PFSK-1 (cell line): Measurements from ENCODE around the gene CXCL16.

Experiments used
- FOXP2 ChIP-seq: optimal IDR thresholded peaks from 2 replicates; pipeline ENCODE3; 2011; ENCODE audit warnings: borderline replicate concordance, control low read depth, inconsistent platforms; ENCODE audit not compliant: insufficient read depth; ENCODE audit errors: extremely low read length, extremely low read depth
- POLR2AphosphoS5 ChIP-seq: IDR thresholded peaks from 2 replicates; pipeline ENCODE4 v1.6.1; 2012; ENCODE audit warnings: low read depth, mild to moderate bottlenecking, control low read depth, low read length, moderate library complexity
- SIN3A ChIP-seq: IDR thresholded peaks from 2 replicates; pipeline ENCODE4 v1.6.1; 2012; ENCODE audit warnings: mild to moderate bottlenecking, low read length, moderate library complexity, borderline replicate concordance; ENCODE audit not compliant: insufficient read depth
- TAF1 ChIP-seq: IDR thresholded peaks from 2 replicates; pipeline ENCODE4 v1.6.1; 2012; ENCODE audit warnings: low read length, control low read depth, borderline replicate concordance; ENCODE audit not compliant: insufficient read depth
- TF ChIP-seq, protein P1 (sequence below), 2 experiments: IDR thresholded peaks; 2 replicates each; pipeline versions ENCODE4 v1.6.1 to v1.8.0; 2011 to 2012; ENCODE audit warnings: low read depth in 2 of 2, low read length in 2 of 2, control low read depth in 1 of 2, inconsistent platforms in 1 of 2, mild to moderate bottlenecking in 1 of 2, moderate library complexity in 1 of 2; ENCODE audit not compliant: insufficient read depth in 1 of 2

The CXCL16 gene

DNA sequence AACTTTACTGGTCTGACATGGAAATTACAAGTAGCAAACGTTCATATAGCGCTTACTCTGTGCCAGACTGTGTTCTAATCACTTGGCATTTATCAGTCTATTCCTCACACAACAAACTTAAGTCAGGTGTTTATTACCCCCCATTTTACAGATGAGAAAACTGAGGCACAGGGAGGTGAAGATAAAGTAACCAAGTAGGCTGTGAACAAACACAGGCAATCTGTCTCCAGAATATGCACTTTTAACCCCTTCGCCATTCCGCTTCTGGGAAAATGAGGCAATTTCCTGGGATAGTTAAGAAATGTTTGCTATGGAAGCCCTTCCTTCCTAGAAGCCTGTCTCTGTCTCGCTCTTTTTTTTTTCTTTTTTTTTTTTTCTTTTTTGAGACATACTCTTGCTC, 12.2 kb upstream of the CXCL16 start:
- TF ChIP-seq, protein P1, sequence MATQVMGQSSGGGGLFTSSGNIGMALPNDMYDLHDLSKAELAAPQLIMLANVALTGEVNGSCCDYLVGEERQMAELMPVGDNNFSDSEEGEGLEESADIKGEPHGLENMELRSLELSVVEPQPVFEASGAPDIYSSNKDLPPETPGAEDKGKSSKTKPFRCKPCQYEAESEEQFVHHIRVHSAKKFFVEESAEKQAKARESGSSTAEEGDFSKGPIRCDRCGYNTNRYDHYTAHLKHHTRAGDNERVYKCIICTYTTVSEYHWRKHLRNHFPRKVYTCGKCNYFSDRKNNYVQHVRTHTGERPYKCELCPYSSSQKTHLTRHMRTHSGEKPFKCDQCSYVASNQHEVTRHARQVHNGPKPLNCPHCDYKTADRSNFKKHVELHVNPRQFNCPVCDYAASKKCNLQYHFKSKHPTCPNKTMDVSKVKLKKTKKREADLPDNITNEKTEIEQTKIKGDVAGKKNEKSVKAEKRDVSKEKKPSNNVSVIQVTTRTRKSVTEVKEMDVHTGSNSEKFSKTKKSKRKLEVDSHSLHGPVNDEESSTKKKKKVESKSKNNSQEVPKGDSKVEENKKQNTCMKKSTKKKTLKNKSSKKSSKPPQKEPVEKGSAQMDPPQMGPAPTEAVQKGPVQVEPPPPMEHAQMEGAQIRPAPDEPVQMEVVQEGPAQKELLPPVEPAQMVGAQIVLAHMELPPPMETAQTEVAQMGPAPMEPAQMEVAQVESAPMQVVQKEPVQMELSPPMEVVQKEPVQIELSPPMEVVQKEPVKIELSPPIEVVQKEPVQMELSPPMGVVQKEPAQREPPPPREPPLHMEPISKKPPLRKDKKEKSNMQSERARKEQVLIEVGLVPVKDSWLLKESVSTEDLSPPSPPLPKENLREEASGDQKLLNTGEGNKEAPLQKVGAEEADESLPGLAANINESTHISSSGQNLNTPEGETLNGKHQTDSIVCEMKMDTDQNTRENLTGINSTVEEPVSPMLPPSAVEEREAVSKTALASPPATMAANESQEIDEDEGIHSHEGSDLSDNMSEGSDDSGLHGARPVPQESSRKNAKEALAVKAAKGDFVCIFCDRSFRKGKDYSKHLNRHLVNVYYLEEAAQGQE (IDR thresholded peaks at IDR 0.05; ENCODE audit: insufficient read depth in 1 of 2, low read depth in 2 of 2, low read length in 2 of 2) = no peak
- TF ChIP-seq SIN3A (no peak), POLR2AphosphoS5 (no peak), TAF1 (no peak)

GRCh38 chr17:4750606-4751005, 10.9 kb upstream of the CXCL16 start:
- TF ChIP-seq POLR2AphosphoS5 = no peak
- no peak for TF ChIP-seq FOXP2
- no peak for TF ChIP-seq TAF1
- TF ChIP-seq, protein P1 (IDR thresholded peaks at IDR 0.05; ENCODE audit: insufficient read depth in 1 of 2, low read depth in 2 of 2, low read length in 2 of 2) = no peak
- no peak for TF ChIP-seq SIN3A

DNA sequence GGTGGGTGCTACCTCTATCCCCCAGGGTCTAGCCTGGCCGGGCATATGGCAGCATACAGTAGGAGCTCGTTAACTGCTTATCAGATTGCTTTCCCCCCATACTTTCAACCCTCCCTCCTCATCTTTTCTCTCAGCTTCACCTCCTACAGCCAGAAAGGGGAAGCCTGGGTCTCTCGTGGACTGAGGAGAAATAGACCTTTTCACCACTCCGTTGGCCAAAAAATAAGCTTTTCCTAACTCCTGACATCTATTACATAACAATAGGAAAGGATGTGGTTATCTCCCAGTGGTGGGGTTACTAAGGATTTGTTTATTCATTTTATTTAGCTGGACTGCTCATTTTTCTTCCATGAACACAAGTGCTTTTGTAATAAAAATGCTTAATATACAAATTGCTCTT, 9.0 kb upstream of the CXCL16 start:
- no peak for TF ChIP-seq SIN3A
- no peak for TF ChIP-seq POLR2AphosphoS5
- TF ChIP-seq, protein P1 (IDR thresholded peaks at IDR 0.05; ENCODE audit: insufficient read depth in 1 of 2, low read depth in 2 of 2, low read length in 2 of 2) = no peak
- no peak for TF ChIP-seq TAF1
- no peak for TF ChIP-seq FOXP2

DNA sequence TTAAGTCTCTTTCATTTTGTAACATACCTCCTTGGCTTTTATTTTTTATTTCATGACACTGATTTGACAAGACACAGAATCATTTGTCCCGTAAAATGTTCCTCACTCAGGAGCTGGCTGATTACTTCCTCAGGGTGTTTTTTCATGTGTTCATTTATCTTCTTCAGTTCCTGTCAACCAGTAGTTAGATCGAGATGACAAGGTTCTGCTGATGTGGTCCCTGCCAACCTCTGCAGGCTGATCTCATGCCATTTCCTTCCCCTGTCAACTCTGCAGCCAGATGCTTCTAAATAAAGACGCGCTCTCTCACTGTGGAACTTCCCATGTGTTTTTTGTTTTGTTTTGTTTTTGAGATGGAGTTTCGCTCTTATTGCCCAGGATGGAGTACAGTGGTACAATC, 8.1 kb upstream of the CXCL16 start:
- TF ChIP-seq POLR2AphosphoS5 (no peak), TAF1 (no peak), FOXP2 (peak; percentile 20), SIN3A (no peak)
- TF ChIP-seq, protein P1 (IDR thresholded peaks at IDR 0.05; ENCODE audit: insufficient read depth in 1 of 2, low read depth in 2 of 2, low read length in 2 of 2) = no peak
